Chondrocyte (in vitro differentiated cells): ENCODE results near the gene GPRC6A. TPM values are rescaled to one million over a fixed set of nuclear protein-coding genes. Genes with fewer than 3 reads are reported as not detected.

ENCODE experiments used
- DNase-seq: peaks from one replicate; pipeline ENCODE4 v3.0.0; 2021; ENCODE audit warnings: mixed read lengths, low spot score
- H3K27ac Mint-ChIP-seq: one replicate; pipeline ENCODE4 v1.8.0; 2021; ENCODE audit warnings: mild to moderate bottlenecking, moderate library complexity, mixed read lengths; ENCODE audit not compliant: unreplicated experiment
- H3K27me3 Mint-ChIP-seq: 2 replicates; pipeline ENCODE4 v1.8.0; 2021; ENCODE audit warnings: low read depth, mixed read lengths
- H3K36me3 Mint-ChIP-seq: 2 replicates; pipeline ENCODE4 v1.8.0; 2021; ENCODE audit warnings: low read depth, mixed read lengths
- H3K4me1 Mint-ChIP-seq: 2 replicates; pipeline ENCODE4 v1.8.0; 2021; ENCODE audit warnings: low read depth, mild to moderate bottlenecking, mixed read lengths
- H3K4me3 Mint-ChIP-seq: one replicate; pipeline ENCODE4 v1.8.0; 2021; ENCODE audit warnings: mild to moderate bottlenecking, moderate library complexity, mixed read lengths; ENCODE audit not compliant: unreplicated experiment
- H3K9me3 Mint-ChIP-seq: 2 replicates; pipeline ENCODE4 v1.8.0; 2021; ENCODE audit warnings: low read depth, mixed read lengths
- CTCF ChIP-seq: fragments of 200-600 bp; sonication (generic); IDR thresholded peaks from 2 replicates; pipeline ENCODE4 v1.5.0; 2021; ENCODE audit warnings: antibody characterized with exemption, mild to moderate bottlenecking, moderate library complexity
- total RNA-seq: library from RNA; stranded (reverse); gene quantifications from 3 replicates; pipeline ENCODE4 v1.2.1, GENCODE V29; 2021

The GPRC6A gene
- total RNA-seq, 1 donor from 2014 or later: not detected

GRCh38 chr6:116764961-116765841, 63.7 kb downstream of the GPRC6A start, which contains the start of gene FAM162B:
FAM162B (minus strand) TSS chr6:116765719; CDS start chr6:116765576, 143 bp downstream.
- H3K27me3 Mint-ChIP-seq: peaks cover 41% of the 10 kb centered on the region
- no peak within 1 kb of the TSS for H3K27ac Mint-ChIP-seq
- H3K4me1 Mint-ChIP-seq: peaks cover 12% of the 10 kb centered on the region
- peaks cover 2% of the 10 kb centered on the region for H3K36me3 Mint-ChIP-seq
- peak within 1 kb of the TSS; percentile 75 for H3K4me3 Mint-ChIP-seq
- no peaks in the 10 kb centered on the region for H3K9me3 Mint-ChIP-seq
- TF ChIP-seq CTCF: no peak
- no peak for DNase-seq

GRCh38 chr6:116764629-116764960, 64.3 kb downstream of the GPRC6A start:
- peaks cover 2% of the 10 kb centered on the region for H3K36me3 Mint-ChIP-seq
- TF ChIP-seq CTCF: no peak
- H3K4me1 Mint-ChIP-seq: peaks cover 12% of the 10 kb centered on the region
- no peak overlapping the region for H3K27ac Mint-ChIP-seq
- no peaks in the 10 kb centered on the region for H3K9me3 Mint-ChIP-seq
- H3K27me3 Mint-ChIP-seq: peaks cover 41% of the 10 kb centered on the region
- DNase-seq: no peak
- H3K4me3 Mint-ChIP-seq: peak overlapping the region; percentile 66

GRCh38 chr6:116763906-116764628, 64.8 kb downstream of the GPRC6A start:
- Mint-ChIP-seq H3K4me3 (peak overlapping the region; percentile 16), H3K36me3 (peaks cover 2% of the 10 kb centered on the region), H3K27me3 (peaks cover 41% of the 10 kb centered on the region), H3K9me3 (no peaks in the 10 kb centered on the region), H3K27ac (no peak overlapping the region), H3K4me1 (peaks cover 12% of the 10 kb centered on the region)
- no peak for TF ChIP-seq CTCF
- DNase-seq: no peak

GRCh38 chr6:116763048-116763447, 65.8 kb downstream of the GPRC6A start:
- H3K4me1 Mint-ChIP-seq: peaks cover 12% of the 10 kb centered on the region
- no peak overlapping the region for H3K4me3 Mint-ChIP-seq
- H3K36me3 Mint-ChIP-seq: peaks cover 2% of the 10 kb centered on the region
- no peak overlapping the region for H3K27ac Mint-ChIP-seq
- no peak for DNase-seq
- H3K27me3 Mint-ChIP-seq: peaks cover 42% of the 10 kb centered on the region
- H3K9me3 Mint-ChIP-seq: no peaks in the 10 kb centered on the region
- TF ChIP-seq CTCF: no peak

GRCh38 chr6:116762235-116762634, 66.6 kb downstream of the GPRC6A start:
- H3K27me3 Mint-ChIP-seq: peaks cover 48% of the 10 kb centered on the region
- peaks cover 2% of the 10 kb centered on the region for H3K36me3 Mint-ChIP-seq
- no peak overlapping the region for H3K4me3 Mint-ChIP-seq

More at GRCh38 chr6:116762235-116762634, 66.6 kb downstream of the GPRC6A start:
- Mint-ChIP-seq H3K9me3 (no peaks in the 10 kb centered on the region), H3K27ac (no peak overlapping the region), H3K4me1 (peaks cover 12% of the 10 kb centered on the region)
- DNase-seq: no peak
- TF ChIP-seq CTCF: no peak
